Measurements from ENCODE around the gene SLC35G3.

GRCh38 chr17:35174835-35175334, 19.3 kb downstream of the SLC35G3 start:
- TF ChIP-seq CTCF (IDR thresholded peaks at IDR 0.05) (no peak), POLR2A (IDR thresholded peaks at IDR 0.05) (no peak)

All from lower leg skin (tissue), 3 donors.